Measurements from ENCODE around the gene MXD4.
"Not testable (repeated sequence)": the region's sequence is repeated elsewhere in the genome, so short reads cannot be mapped to it uniquely, and the experiment has no call there.

Gene MXD4

DNA sequence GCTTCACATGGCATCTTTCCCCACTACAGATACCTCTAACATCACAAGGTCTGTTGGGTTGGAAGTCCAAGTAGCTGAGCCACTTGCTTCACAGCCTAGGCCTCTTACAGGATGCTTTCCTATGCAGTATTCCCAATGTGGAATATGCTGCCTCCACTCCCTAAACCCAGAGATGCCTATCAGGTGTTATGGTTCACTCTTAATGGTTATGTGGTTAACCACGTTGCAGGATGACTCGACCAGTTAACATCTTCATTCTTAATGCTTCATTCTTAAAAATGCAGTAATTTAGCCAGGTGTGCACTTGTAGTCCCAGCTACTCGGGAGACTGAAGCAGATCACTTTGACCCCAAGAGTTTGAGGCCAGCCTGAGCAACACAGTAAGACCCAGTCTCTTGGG, 44.2 kb downstream of the MXD4 start:
- no peak for DNase-seq

DNA sequence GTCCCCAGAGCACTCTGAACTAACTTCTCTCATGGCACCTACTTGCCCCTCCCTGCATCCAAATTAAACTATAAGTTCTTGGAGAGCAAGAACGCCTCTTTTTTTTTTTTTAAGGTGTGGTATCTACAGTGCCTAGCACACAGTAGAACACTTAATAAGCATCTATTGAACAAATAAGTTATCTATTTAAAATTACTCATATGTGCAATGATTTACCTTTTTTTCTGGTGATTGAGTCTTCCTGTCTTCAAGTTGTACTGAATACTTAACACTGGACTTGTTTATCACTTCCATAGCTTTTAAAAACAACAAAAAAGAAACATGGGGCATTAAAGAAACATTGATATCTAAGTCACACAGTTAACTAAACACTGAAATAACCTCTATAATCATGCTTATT, 49.1 kb downstream of the MXD4 start:
- no peak for DNase-seq

GRCh38 chr4:2202789-2203188, 59.1 kb downstream of the MXD4 start:
- DNase-seq, result not testable (repeated sequence)

Data from activated naive CD4-positive, alpha-beta T cell treated with Interleukin-2 at 50 U/mL for 16 hours (primary cell).